Astrocyte of the cerebellum (primary cell): ENCODE results near the gene APOH.
A peak's percentile ranks its signal among the peaks of the same experiment; 100 is the strongest.

Experiments
- DNase-seq: peaks from one replicate; pipeline ENCODE4 v3.0.0-alpha.2; 2011; ENCODE audit warnings: low read depth
- H3K4me3 ChIP-seq: 2 replicates; pipeline ENCODE4 v1.5.1; 2011; ENCODE audit warnings: mild to moderate bottlenecking, low read depth, low read length, moderate library complexity
- in situ Hi-C: cut with HindIII; loops from 2 replicates; pipeline ENCODE4 v1.10.0; 2017; ENCODE audit warnings: low sequenced_read_pairs
- TF ChIP-seq, protein P1 (sequence below): IDR thresholded peaks from 2 replicates; pipeline ENCODE4 v1.5.1; 2012; ENCODE audit warnings: low read length, low read depth, moderate library complexity, mild to moderate bottlenecking; ENCODE audit errors: missing control alignments

APOH gene

DNA sequence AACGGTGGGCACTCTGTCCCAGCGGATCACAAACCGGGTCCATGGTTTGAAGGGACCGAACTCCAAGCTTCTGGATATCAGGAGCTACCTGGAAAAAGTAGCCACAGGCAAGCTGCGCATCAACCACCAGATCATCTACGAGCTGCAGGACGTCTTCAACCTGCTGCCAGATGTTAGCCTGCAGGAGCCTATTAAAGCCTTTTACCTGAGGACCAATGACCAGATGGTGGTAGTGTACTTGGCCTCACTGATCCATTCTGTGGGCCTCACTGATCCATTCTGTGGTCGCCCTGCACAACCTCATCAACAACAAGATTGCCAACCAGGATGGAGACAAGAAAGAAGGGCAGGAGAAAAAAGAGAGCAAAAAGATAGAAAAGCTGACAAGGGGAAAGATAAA is 31.0 kb downstream of the APOH start:
- in situ Hi-C loops: no loop called here
- no peak for DNase-seq
- no peak overlapping the region for H3K4me3 ChIP-seq
- TF ChIP-seq, protein P1, sequence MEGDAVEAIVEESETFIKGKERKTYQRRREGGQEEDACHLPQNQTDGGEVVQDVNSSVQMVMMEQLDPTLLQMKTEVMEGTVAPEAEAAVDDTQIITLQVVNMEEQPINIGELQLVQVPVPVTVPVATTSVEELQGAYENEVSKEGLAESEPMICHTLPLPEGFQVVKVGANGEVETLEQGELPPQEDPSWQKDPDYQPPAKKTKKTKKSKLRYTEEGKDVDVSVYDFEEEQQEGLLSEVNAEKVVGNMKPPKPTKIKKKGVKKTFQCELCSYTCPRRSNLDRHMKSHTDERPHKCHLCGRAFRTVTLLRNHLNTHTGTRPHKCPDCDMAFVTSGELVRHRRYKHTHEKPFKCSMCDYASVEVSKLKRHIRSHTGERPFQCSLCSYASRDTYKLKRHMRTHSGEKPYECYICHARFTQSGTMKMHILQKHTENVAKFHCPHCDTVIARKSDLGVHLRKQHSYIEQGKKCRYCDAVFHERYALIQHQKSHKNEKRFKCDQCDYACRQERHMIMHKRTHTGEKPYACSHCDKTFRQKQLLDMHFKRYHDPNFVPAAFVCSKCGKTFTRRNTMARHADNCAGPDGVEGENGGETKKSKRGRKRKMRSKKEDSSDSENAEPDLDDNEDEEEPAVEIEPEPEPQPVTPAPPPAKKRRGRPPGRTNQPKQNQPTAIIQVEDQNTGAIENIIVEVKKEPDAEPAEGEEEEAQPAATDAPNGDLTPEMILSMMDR: no peak

DNA sequence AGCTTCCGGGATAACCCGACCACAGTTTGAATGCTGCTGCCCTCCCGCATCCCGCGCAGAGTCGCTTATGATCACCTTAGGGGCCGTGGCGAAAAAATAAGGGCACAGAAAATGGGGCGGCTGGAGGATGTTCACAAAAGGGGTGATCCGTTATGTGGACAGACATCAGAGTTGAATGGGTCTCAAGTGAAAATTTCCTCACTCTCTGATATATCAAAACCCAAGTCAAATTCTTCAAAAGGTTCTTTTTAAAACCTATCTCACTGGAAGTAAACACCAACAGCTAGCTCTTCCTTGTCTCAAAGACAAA is 36.9 kb downstream of the APOH start:
- TF ChIP-seq, protein P1: no peak
- in situ Hi-C loops: no loop called here

DNA sequence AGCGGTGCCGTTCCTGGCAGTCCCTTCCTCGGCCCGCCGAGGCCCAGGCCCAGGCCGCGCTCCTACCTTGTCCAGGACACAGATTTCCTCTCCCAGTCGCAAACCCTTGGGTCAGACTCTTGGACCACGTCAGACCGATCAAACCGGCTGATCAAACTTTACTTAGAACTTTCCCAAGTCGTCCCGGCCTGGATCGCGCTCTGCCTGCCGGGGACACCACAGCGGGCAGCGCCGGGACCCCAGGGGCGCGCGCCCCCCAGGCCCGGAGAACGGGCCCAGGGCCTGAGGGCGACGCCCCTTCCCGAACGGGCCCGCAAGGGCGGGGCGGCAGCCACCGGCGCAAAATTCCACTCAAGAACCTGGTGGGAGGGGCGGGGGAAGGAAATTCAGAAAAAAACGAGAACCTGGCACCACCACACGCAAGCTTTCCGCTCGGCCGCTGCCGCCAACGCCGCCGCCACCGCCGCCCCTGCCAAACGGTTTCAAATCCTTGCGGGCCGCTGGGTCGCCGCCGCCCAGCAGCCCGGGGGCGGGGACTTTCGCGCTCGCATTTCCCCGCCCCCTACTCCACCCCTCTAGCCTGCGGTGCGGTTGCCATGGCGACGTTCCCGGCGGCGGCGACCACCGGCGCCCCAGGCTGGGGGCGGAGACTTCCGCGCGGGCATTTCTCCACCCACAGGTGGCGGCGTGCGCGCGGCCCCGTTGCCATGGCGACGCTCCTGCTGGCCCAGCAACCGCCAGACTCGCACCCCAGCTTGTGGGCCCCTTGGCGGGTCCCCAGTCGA is 37.4 kb downstream of the APOH start, which contains the start of gene CEP112:
Gene CEP112 (minus strand): TSS at position 541 of the 785 bp plus-strand sequence.
- DNase-seq: peak; percentile 36
- in situ Hi-C loops: no loop called here
- H3K4me3 ChIP-seq: peak within 1 kb of the TSS; percentile 70
- TF ChIP-seq, protein P1: no peak

More for the DNA sequence above, 36.9 kb downstream of the APOH start:
- DNase-seq: no peak
- peak overlapping the region; percentile 70 for H3K4me3 ChIP-seq

DNA sequence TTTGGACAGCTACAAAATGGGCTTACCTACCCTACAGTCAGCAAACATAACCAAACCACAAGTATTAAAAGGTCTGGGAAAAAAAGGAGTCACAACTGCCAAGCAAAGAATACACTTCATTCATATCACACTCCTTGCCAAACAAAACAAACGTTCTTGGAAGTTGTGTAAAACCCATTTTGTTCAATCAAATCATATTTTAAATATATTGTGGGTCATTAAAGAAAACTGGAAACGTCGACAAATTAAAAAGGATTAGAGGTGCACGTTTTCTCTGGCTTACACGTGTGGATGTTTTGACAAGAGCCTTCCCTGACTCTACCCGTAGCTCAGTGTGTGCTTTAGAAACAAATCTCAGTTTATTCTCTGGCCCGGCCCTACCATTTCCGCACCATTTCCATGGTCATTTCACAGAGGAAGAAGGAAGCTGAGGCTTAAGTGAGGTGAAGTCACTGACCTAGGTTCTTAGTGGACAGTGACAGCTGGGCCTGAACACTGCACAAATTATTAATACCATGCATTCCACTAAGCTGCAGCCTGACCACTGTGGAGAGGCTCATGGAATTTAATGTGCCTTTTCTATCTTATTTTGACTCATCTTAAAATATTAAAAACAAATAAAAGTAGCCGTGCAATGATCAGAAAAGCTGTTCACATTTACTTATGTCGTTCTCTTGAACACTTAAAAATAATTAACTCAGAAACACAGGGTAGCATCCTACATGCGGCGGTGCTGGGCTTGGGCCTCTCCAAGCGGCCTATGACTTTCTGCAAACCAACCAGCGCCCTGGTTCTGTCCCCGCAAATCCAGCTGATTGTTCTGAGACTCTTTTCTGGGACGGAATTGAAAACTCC is 38.2 kb downstream of the APOH start:
- TF ChIP-seq, protein P1: no peak
- in situ Hi-C loops: no loop called here
- H3K4me3 ChIP-seq: peak overlapping the region; percentile 70
- peak; percentile 68 for DNase-seq

DNA sequence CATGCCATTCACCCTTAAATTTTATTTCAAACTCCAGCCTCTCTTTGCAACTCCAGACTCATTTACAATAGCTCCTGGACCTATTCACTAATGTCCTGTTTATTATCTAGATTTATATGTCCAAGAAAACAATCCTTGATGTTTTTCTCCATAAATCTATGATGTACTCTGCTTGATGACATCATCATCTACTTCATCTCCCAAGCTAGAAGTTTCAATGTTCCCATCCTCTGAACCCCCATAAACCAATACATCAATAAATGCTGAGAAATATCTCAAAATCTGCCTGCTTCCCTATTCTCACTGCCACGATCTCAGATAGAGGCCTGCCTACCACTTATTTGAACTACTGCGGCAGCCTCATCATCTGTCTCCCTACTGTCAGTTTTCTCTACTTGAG is 41.5 kb downstream of the APOH start:
- TF ChIP-seq, protein P1: no peak
- H3K4me3 ChIP-seq: no peak overlapping the region
- in situ Hi-C loops: no loop called here
- DNase-seq: no peak

DNA sequence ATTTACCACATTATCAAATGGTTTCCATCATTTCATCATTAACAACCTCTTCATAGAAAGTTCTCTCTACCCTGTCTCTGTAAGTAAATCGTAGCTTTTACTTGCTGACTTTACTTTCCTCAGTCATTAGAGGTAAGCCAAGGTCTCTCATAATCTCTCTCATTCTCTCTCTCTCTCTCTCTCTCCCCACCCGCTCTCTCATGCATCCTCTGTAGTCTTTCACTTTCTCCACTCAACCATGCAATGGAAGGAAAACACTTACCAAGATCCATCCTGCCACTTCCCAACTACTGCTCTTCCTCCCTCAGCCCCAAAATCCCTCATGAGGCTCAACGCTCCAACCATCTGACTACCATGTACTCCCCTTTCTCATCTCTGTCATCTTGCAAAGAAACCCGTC is 43.4 kb downstream of the APOH start:
- no peak for DNase-seq
- TF ChIP-seq, protein P1: no peak
- no peak overlapping the region for H3K4me3 ChIP-seq
- in situ Hi-C loops: no loop called here
